ENCODE data around the gene CLCN7. TPM values are rescaled to one million over a fixed set of nuclear protein-coding genes. Genes with fewer than 3 reads are reported as not detected.

The CLCN7 gene
- polyA plus RNA-seq, 1 of the 3 experiments (the other 2 are of a cell fraction): 44.3 TPM

DNA sequence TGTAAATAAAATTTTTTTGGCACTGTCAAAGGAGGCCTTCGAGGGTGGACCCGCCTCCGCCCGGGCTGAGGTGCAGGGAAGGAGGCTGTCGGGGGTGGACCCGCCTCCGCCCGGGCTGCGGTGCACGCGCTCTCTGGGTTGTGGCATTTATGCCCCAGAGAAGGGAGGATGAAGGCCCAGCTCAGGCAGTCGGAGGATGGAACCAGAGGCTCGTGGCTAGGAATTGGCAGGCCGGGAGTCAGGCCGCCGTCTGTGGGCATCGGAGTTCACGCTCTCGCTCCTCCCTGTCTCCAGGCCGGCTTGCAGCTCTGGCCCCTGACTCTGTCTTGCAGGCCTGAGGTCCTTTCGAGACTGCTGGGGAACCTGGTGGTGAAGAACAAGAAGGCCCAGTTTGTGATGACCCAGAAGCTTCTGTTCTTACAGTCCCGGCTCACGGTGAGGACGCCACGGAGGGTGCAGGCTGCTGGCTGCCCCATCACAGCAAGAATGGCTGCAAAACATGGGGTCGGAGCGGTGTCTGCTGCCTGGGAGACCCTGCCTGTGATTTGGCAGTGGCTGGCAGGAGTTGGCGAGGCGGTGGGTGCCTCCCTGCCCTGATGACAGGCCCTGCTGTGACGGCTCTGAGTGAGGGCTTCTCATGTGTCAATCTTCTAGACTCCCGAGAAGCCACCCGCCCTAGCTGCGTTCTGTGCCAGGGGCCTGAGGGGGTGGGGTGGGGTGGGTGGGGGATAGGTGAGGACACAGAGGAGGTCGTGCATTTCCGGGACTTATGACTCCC, 24.3 kb upstream of the CLCN7 start:
- CTCF ChIA-PET: interaction anchor here (1.2 kb wide), 1 partner anchor 13 kb away, joined by 3 read pairs; no protein-coding TSS in a partner anchor
- WGBS (ENCODE audit: low lambda C conversion rate): 96% methylated on average over 19 of the region's 35 CpGs

DNA sequence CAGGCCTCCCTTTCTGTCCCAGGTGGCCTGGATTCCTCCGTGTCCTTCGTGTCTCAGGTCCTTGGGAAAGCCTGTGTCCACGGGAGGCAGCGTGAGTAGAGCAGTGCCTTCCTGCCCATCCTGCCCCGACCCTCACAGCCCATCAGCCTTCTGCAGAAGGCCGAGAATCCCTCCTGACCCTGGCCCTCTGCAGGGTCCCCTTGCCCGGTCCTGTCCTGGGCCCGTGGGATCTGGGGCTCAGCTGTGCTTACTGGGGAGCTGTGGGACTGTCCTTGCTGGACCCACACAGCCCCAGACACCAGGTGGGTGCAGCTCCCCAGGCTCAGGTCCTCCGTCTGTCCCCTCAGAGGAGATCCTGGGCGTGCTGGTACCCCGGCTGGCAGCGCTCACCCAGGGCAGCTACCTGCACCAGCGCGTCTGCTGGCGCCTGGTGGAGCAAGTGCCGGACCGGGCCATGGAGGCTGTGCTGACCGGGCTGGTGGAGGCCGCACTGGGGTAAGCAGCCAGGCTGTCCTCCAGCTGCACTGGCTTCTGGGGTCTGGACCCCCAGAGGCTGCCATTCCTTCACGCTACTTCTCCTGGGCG, 22.3 kb upstream of the CLCN7 start:
- DNase-seq: no peak
- peaks cover 0 to 55% of the 10 kb centered on the region in 2 experiments for H3K36me3 ChIP-seq (replicated peaks in 1 of 2; ENCODE audit: control insufficient read depth in 1 of 2, insufficient read depth in 2 of 2, low read length in 1 of 2)
- no peak overlapping the region for H3K4me3 ChIP-seq (ENCODE audit: low read depth in 2 of 2, low read length in 1 of 2)
- no peak overlapping the region for H3K4me2 ChIP-seq
- H3K9ac ChIP-seq: no peak overlapping the region
- H2AFZ ChIP-seq (ENCODE audit: low read depth): no peak overlapping the region
- no peaks in the 10 kb centered on the region for H3K9me3 ChIP-seq
- H3K4me1 ChIP-seq (ENCODE audit: control insufficient read depth in 1 of 2, insufficient read depth in 2 of 2, low read depth in 1 of 2, low read length in 1 of 2): peaks cover 0 to 17% of the 10 kb centered on the region in 2 experiments; a peak in 1 of 4 replicates
- no peak for TF ChIP-seq MXI1 (IDR thresholded peaks at IDR 0.05; ENCODE audit: low read depth, low read length)
- TF ChIP-seq RXRA (IDR thresholded peaks at IDR 0.05; ENCODE audit: borderline replicate concordance, low read depth): no peak
- TF ChIP-seq RCOR1 (IDR thresholded peaks at IDR 0.05; ENCODE audit: low read length): no peak
- no peak for TF ChIP-seq NFIC (IDR thresholded peaks at IDR 0.05; ENCODE audit: borderline replicate concordance)
- no peak for TF ChIP-seq RAD21 (IDR thresholded peaks at IDR 0.05; ENCODE audit: low read length)
- no peak for TF ChIP-seq EP300 (IDR thresholded peaks at IDR 0.05; ENCODE audit: borderline replicate concordance in 1 of 2, low read depth in 1 of 2, low read length in 1 of 2)
- TF ChIP-seq TAF1 (IDR thresholded peaks at IDR 0.05; ENCODE audit: borderline replicate concordance, low read depth, low read length): no peak
- no peak for TF ChIP-seq JUND (IDR thresholded peaks at IDR 0.05)
- TF ChIP-seq ELF1 (IDR thresholded peaks at IDR 0.05): no peak
- no peak for TF ChIP-seq FOSL2 (IDR thresholded peaks at IDR 0.05; ENCODE audit: borderline replicate concordance, low read depth)
- TF ChIP-seq, protein P1, sequence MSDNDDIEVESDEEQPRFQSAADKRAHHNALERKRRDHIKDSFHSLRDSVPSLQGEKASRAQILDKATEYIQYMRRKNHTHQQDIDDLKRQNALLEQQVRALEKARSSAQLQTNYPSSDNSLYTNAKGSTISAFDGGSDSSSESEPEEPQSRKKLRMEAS (IDR thresholded peaks at IDR 0.05; ENCODE audit: low read depth): no peak
- no peak for TF ChIP-seq FOXJ3 (CRISPR knock-in tag; IDR thresholded peaks at IDR 0.05)
- no peak for TF ChIP-seq FOXM1 (IDR thresholded peaks at IDR 0.05; ENCODE audit: low read depth)
- no peak for TF ChIP-seq YY1 (IDR thresholded peaks at IDR 0.05; ENCODE audit: low read depth)
- TF ChIP-seq, protein P2, sequence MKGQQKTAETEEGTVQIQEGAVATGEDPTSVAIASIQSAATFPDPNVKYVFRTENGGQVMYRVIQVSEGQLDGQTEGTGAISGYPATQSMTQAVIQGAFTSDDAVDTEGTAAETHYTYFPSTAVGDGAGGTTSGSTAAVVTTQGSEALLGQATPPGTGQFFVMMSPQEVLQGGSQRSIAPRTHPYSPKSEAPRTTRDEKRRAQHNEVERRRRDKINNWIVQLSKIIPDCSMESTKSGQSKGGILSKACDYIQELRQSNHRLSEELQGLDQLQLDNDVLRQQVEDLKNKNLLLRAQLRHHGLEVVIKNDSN (IDR thresholded peaks at IDR 0.05; ENCODE audit: borderline replicate concordance, low read depth): no peak
- no peak for TF ChIP-seq CHD2 (IDR thresholded peaks at IDR 0.05; ENCODE audit: low read length, partially characterized antibody)
- H4K20me1 ChIP-seq (ENCODE audit: insufficient read depth): no peaks in the 10 kb centered on the region
- ChIA-PET POLR2A (no interaction called here), CTCF (no interaction called here)
- no peak overlapping the region for H3K27ac ChIP-seq (ENCODE audit: low read depth in 2 of 2, low read length in 1 of 2)
- peaks cover 17% of the 10 kb centered on the region; the same call in 1 of the 2 replicates for H3K79me2 ChIP-seq (ENCODE audit: insufficient read depth)
- H3K9me2 ChIP-seq: no peaks in the 10 kb centered on the region
- H3F3A ChIP-seq (replicated peaks; ENCODE audit: insufficient read depth): no peaks in the 10 kb centered on the region
- 97% methylated on average over 6 of the region's 21 CpGs for WGBS (ENCODE audit: low lambda C conversion rate)
- H3K27me3 ChIP-seq (ENCODE audit: insufficient read depth): no peaks in the 10 kb centered on the region

More for the DNA sequence above, 24.3 kb upstream of the CLCN7 start:
- H4K20me1 ChIP-seq (ENCODE audit: insufficient read depth): no peaks in the 10 kb centered on the region
- no peak overlapping the region for H3K4me2 ChIP-seq
- POLR2A ChIA-PET: no interaction called here
- no peaks in the 10 kb centered on the region for H3K27me3 ChIP-seq (ENCODE audit: insufficient read depth)
- H3K79me2 ChIP-seq (ENCODE audit: insufficient read depth): peaks cover 9% of the 10 kb centered on the region; the same call in 1 of the 2 replicates
- H3K9me2 ChIP-seq: no peaks in the 10 kb centered on the region
- H2AFZ ChIP-seq (ENCODE audit: low read depth): no peak overlapping the region
- H3K9me3 ChIP-seq: no peaks in the 10 kb centered on the region
- no peak overlapping the region for H3K9ac ChIP-seq
- peaks cover 0 to 8% of the 10 kb centered on the region in 2 experiments; a peak in 1 of 4 replicates for H3K4me1 ChIP-seq (ENCODE audit: control insufficient read depth in 1 of 2, insufficient read depth in 2 of 2, low read depth in 1 of 2, low read length in 1 of 2)
- no peaks in the 10 kb centered on the region for H3F3A ChIP-seq (replicated peaks; ENCODE audit: insufficient read depth)
- peaks cover 0 to 66% of the 10 kb centered on the region in 2 experiments for H3K36me3 ChIP-seq (replicated peaks in 1 of 2; ENCODE audit: control insufficient read depth in 1 of 2, insufficient read depth in 2 of 2, low read length in 1 of 2)
- no peak for DNase-seq
- no peak for TF ChIP-seq TEAD4 (IDR thresholded peaks at IDR 0.05; ENCODE audit: borderline replicate concordance, insufficient read depth)
- TF ChIP-seq, protein P3, sequence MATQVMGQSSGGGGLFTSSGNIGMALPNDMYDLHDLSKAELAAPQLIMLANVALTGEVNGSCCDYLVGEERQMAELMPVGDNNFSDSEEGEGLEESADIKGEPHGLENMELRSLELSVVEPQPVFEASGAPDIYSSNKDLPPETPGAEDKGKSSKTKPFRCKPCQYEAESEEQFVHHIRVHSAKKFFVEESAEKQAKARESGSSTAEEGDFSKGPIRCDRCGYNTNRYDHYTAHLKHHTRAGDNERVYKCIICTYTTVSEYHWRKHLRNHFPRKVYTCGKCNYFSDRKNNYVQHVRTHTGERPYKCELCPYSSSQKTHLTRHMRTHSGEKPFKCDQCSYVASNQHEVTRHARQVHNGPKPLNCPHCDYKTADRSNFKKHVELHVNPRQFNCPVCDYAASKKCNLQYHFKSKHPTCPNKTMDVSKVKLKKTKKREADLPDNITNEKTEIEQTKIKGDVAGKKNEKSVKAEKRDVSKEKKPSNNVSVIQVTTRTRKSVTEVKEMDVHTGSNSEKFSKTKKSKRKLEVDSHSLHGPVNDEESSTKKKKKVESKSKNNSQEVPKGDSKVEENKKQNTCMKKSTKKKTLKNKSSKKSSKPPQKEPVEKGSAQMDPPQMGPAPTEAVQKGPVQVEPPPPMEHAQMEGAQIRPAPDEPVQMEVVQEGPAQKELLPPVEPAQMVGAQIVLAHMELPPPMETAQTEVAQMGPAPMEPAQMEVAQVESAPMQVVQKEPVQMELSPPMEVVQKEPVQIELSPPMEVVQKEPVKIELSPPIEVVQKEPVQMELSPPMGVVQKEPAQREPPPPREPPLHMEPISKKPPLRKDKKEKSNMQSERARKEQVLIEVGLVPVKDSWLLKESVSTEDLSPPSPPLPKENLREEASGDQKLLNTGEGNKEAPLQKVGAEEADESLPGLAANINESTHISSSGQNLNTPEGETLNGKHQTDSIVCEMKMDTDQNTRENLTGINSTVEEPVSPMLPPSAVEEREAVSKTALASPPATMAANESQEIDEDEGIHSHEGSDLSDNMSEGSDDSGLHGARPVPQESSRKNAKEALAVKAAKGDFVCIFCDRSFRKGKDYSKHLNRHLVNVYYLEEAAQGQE (IDR thresholded peaks at IDR 0.05; ENCODE audit: low read depth, low read length): no peak
- H3K4me3 ChIP-seq (ENCODE audit: low read depth in 2 of 2, low read length in 1 of 2): no peak overlapping the region
- no peak overlapping the region for H3K27ac ChIP-seq (ENCODE audit: low read depth in 2 of 2, low read length in 1 of 2)

Data from SK-N-SH (cell line).